HG02973 (cell line): Measurements from ENCODE around the gene ACP5.
"Not testable (repeated sequence)": the region's sequence is repeated elsewhere in the genome, so short reads cannot be mapped to it uniquely, and the experiment has no call there.

Experiments
- ATAC-seq: cut with Tn5 transposase; IDR thresholded peaks from one replicate; pipeline ENCODE4 v1.9.1; 2021; ENCODE audit warnings: moderate library complexity; ENCODE audit not compliant: unreplicated experiment

Gene ACP5

GRCh38 chr19:11577451-11578257 lies at the start of gene ACP5:
Gene ACP5 (minus strand): TSS chr19:11577645. CDS start chr19:11577317, 328 bp downstream.
- no peak for ATAC-seq

DNA sequence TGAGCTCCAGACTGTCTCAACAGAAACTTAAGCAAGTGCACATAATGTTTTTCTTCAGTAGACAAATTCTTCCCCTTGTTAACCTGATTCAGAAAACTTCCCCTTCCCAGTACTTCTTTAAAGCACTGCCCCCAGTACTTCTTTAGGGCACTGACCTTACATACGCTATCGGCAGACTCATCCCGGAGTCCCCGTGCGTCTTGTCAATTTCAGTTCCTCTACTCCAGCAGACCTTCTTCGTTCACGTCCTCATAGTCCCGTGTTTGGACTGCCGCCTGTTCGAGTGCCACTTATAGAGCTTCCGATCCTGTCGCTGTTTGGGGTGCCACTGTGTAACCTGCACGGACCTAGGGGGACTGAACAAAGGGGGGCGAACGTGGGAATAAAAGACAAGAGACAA lies 48.8 kb upstream of the ACP5 start:
- no peak for ATAC-seq

- no peak for ATAC-seq
Measured at GRCh38 chr19:11624069-11624463, 46.6 kb upstream of the ACP5 start.

GRCh38 chr19:11622401-11622800 lies 45.0 kb upstream of the ACP5 start:
- not testable (repeated sequence) for ATAC-seq

- no peak for ATAC-seq
Measured at GRCh38 chr19:11620553-11620952, 43.1 kb upstream of the ACP5 start.

- ATAC-seq: no peak
Measured at GRCh38 chr19:11617180-11618062, 40.0 kb upstream of the ACP5 start.

DNA sequence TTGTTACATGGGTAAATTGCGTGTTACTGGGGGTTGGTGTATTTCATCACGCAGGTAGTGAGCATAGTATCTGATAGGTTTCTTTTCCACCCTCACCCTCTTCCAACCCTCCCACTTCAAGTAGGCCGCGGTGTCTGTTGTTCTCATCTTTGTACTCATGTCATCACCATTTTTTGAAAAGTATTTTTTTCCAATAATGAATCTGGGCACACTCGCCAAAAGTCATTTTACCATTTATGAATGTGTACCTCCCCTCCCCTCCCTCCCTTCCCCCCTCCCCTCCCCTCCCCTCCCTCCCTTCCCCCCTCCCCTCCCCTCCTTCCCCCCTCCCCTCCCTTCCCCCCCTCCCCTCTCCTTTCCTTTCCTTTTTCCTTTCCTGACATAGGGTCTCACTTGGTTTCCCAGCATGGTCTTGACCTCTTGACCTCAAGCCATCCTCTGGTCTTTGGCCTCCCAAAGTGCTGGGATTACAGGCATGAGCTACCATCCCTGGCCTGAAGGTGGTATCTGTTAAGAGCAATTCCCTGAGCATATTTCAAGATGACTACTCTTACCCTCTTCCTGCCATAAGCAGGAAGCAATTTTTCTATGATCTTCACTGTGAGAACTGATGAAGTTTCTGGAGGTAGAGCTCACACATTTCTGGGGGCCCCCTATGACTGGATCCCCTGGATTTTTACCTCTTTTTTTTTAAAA lies 35.5 kb upstream of the ACP5 start:
- no peak for ATAC-seq

- ATAC-seq: no peak
Measured at GRCh38 chr19:11611730-11612129, 34.3 kb upstream of the ACP5 start.

GRCh38 chr19:11606484-11606883 lies 29.0 kb upstream of the ACP5 start:
- no peak for ATAC-seq

GRCh38 chr19:11599704-11600103 lies 22.3 kb upstream of the ACP5 start:
- not testable (repeated sequence) for ATAC-seq

DNA sequence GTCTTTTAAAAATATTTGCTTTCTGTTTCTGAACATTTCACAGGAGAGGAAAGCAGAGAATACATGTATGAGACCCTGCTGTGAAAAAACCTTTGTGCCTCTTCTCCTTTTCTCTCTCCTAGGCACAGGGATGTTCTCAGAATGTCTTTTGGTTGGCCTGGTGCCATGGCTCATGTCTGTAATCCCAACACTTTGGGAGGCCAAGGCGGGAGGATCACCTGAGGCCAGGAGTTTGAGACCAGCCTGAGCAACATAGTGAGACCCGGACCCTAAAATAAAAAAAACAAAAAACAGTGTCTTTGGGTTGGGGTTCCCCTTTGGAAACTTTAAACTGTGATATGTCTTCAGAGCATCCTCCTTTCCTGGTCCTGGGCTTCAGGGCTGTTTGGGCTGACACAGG lies 21.3 kb upstream of the ACP5 start:
- no peak for ATAC-seq

GRCh38 chr19:11598103-11598483 lies 20.6 kb upstream of the ACP5 start:
- ATAC-seq: no peak

- peak; percentile 97 for ATAC-seq
Measured at GRCh38 chr19:11597202-11598102, 20.0 kb upstream of the ACP5 start, which contains the start of gene ZNF627. Gene ZNF627 (plus strand): TSS chr19:11597483. CDS start chr19:11597628, 145 bp downstream.

DNA sequence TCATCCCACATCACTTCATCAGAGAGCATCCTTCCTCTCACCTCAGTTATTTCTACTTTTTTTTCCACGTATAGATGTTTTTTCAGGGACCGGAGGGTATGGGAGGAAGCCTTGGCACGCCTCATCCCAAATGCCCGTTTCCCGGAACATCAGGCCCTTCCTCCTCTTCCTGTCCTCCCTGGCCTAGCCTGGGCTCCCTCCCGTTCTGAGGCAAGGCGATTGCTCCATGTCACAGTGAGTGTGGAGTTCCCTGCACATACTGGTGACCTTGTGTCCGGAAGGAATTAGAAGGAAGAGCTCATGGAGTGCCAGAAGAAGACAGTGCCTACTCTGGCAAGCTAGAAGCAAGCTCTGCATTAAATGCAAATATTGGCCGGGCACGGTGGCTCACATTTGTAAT lies 18.7 kb upstream of the ACP5 start:
- no peak for ATAC-seq

- ATAC-seq: no peak
Measured at GRCh38 chr19:11594084-11594483, 16.6 kb upstream of the ACP5 start.

GRCh38 chr19:11587975-11588631 lies 10.7 kb upstream of the ACP5 start:
- ATAC-seq: no peak

DNA sequence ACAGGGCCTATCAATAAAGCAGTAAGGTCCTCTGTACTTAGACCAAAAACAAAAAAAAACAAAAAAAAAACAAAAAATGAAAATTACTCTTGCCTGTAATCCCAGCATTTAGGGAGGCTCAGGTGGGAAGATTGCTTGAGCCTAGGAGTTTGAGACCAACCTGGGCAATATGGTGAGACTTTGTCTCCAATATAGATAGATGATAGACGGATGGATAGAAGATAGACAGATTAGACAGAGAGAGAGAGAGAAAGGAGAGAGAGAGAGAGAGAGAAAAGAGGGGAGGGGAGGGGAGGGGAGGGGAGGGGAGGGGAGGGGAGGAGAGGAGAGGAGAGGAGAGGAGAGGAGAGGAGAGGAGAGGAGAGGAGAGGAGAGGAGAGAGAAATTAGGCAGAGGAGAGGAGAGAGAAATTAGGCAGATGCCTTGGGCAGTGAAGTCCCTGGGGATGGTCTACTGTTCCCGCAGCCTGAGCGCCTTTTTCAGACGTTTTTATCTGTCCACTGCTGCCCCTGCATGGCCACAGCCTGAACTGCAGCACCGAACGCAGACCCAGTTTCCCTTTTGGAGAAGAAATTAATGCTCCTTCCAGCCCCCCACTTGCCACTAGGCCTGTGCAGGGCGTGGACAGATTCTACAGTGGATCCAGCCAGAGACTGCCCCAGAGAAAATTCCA lies 10.0 kb upstream of the ACP5 start:
- ATAC-seq: no peak

- ATAC-seq: no peak
Measured at GRCh38 chr19:11586331-11586730, 8.9 kb upstream of the ACP5 start.

GRCh38 chr19:11581740-11582139 lies 4.3 kb upstream of the ACP5 start:
- peak; percentile 60 for ATAC-seq
